Uterus (tissue), 4 donors: ENCODE results near the gene PDE10A. TPM values are rescaled to one million over a fixed set of nuclear protein-coding genes. Genes with fewer than 3 reads are reported as not detected.

Source experiments
- DNase-seq, 2 donors: peaks; one replicate each; pipeline ENCODE4 v3.0.0-alpha.2; 2019 to 2020
- H3K27ac ChIP-seq, 2 donors: fragments of 200-600 bp; sonication (generic); 1 replicate in 1 of 2; 2 replicates in 1 of 2; pipeline ENCODE4 v1.5.1; 2016 to 2018
- H3K27me3 ChIP-seq, 2 donors: fragments of 200-600 bp; sonication (generic); one replicate each; pipeline ENCODE4 v1.5.1; 2018 to 2019; ENCODE audit warnings: control low read depth in 1 of 2
- H3K36me3 ChIP-seq, 2 donors: fragments of 200-600 bp; sonication (generic); one replicate each; pipeline ENCODE4 v1.5.1; 2019; ENCODE audit warnings: control low read depth in 1 of 2
- H3K4me1 ChIP-seq, 2 donors: fragments of 200-600 bp; sonication (generic); one replicate each; pipeline ENCODE4 v1.5.1; 2018 to 2019; ENCODE audit warnings: control low read depth in 1 of 2
- H3K4me3 ChIP-seq, 2 donors: fragments of 200-600 bp; sonication (generic); 1 replicate in 1 of 2; 2 replicates in 1 of 2; pipeline ENCODE4 v1.5.1; 2018 to 2019; ENCODE audit warnings: mild to moderate bottlenecking in 1 of 2
- H3K9me3 ChIP-seq, 2 donors: fragments of 200-600 bp; sonication (generic); one replicate each; pipeline ENCODE4 v1.5.1; 2019; ENCODE audit warnings: control low read depth in 1 of 2
- CTCF ChIP-seq, 4 experiments: fragments of 200-600 bp in 2 of 4; fragments of 450-650 bp in 2 of 4; sonication (generic) in 2 of 4; IDR thresholded peaks; one replicate each; pipeline ENCODE4 v1.5.1; 2016 to 2019; ENCODE audit warnings: antibody characterized with exemption in 4 of 4, mild to moderate bottlenecking in 2 of 4, moderate library complexity in 1 of 4
- POLR2A ChIP-seq, 2 donors: fragments of 450-650 bp; IDR thresholded peaks; one replicate each; pipeline ENCODE4 v1.6.1; 2016; ENCODE audit warnings: antibody characterized with exemption in 2 of 2, mild to moderate bottlenecking in 1 of 2, moderate library complexity in 1 of 2
- intact Hi-C: fragments of 100-400 bp; cut with DNase I; formaldehyde crosslinking; loops from one replicate; pipeline ENCODE4 v1.15.1; 2023; ENCODE audit warnings: low total_unique reads
- total RNA-seq, 4 donors: library from RNA; depleted of rRNA in 3 of 4; stranded (reverse); fragments of >200 nt in 3 of 4; gene quantifications; one replicate each; pipeline versions ENCODE4 v1.1.0 to v1.2.4, GENCODE V29; 2014 to 2023
- donor health status: DM: yes; HTN: yes; CAD: no.

PDE10A gene
- total RNA-seq, 4 donors from 2014 or later = 13.0 to 73.5 (median 36.4) TPM

- TF ChIP-seq CTCF (IDR thresholded peaks at IDR 0.05) = no peak
- TF ChIP-seq POLR2A (IDR thresholded peaks at IDR 0.05) = no peak
- Histone ChIP-seq H3K4me1 (no peaks in the 10 kb centered on the region), H3K36me3 (no peaks in the 10 kb centered on the region), H3K27ac (no peak overlapping the region), H3K9me3 (no peaks in the 10 kb centered on the region), H3K4me3 (no peak overlapping the region), H3K27me3 (no peaks in the 10 kb centered on the region)
- no peak for DNase-seq
- intact Hi-C loops = no loop called here
These were observed 56.4 kb downstream of the PDE10A start for GRCh38 chr6:165606740-165607008.

- no peak overlapping the region for H3K4me3 ChIP-seq
- no peak overlapping the region for H3K27ac ChIP-seq
- intact Hi-C loops = no loop called here
- no peaks in the 10 kb centered on the region for H3K4me1 ChIP-seq
- no peaks in the 10 kb centered on the region for H3K9me3 ChIP-seq
- no peaks in the 10 kb centered on the region for H3K36me3 ChIP-seq
- no peaks in the 10 kb centered on the region for H3K27me3 ChIP-seq
- TF ChIP-seq POLR2A (IDR thresholded peaks at IDR 0.05) = no peak
- no peak for TF ChIP-seq CTCF (IDR thresholded peaks at IDR 0.05)
- no peak for DNase-seq
These were observed 56.9 kb downstream of the PDE10A start for GRCh38 chr6:165605901-165606739.

- DNase-seq = no peak
- H3K4me3 ChIP-seq = no peak overlapping the region
- TF ChIP-seq CTCF (IDR thresholded peaks at IDR 0.05) (no peak), POLR2A (IDR thresholded peaks at IDR 0.05) (no peak)
- H3K27ac ChIP-seq = no peak overlapping the region
- no peaks in the 10 kb centered on the region for H3K27me3 ChIP-seq
- no peaks in the 10 kb centered on the region for H3K4me1 ChIP-seq
- no peaks in the 10 kb centered on the region for H3K36me3 ChIP-seq
- no peaks in the 10 kb centered on the region for H3K9me3 ChIP-seq
- intact Hi-C loops = no loop called here
These were observed 57.7 kb downstream of the PDE10A start for GRCh38 chr6:165605182-165605875.

- DNase-seq = no peak
- TF ChIP-seq CTCF (IDR thresholded peaks at IDR 0.05) (no peak), POLR2A (IDR thresholded peaks at IDR 0.05) (no peak)
- no peaks in the 10 kb centered on the region for H3K4me1 ChIP-seq
- H3K9me3 ChIP-seq = no peaks in the 10 kb centered on the region
- no peak overlapping the region for H3K4me3 ChIP-seq
- H3K27me3 ChIP-seq = no peaks in the 10 kb centered on the region
- no peak overlapping the region for H3K27ac ChIP-seq
- no peaks in the 10 kb centered on the region for H3K36me3 ChIP-seq
- intact Hi-C loops = no loop called here
These were observed 60.8 kb downstream of the PDE10A start for GRCh38 chr6:165602291-165602690.

- intact Hi-C loops = no loop called here
- H3K4me3 ChIP-seq = no peak overlapping the region
- no peak for DNase-seq
- H3K4me1 ChIP-seq = no peaks in the 10 kb centered on the region
- H3K36me3 ChIP-seq = no peaks in the 10 kb centered on the region
- TF ChIP-seq CTCF (IDR thresholded peaks at IDR 0.05) (no peak), POLR2A (IDR thresholded peaks at IDR 0.05) (no peak)
- H3K9me3 ChIP-seq = no peaks in the 10 kb centered on the region
- no peak overlapping the region for H3K27ac ChIP-seq
- no peaks in the 10 kb centered on the region for H3K27me3 ChIP-seq
These were observed 62.4 kb downstream of the PDE10A start for GRCh38 chr6:165600606-165601005.
